GM12872 (cell line): ENCODE results near the gene CHN2.

ENCODE experiments used
- CTCF ChIP-seq: IDR thresholded peaks from 3 replicates; pipeline ENCODE4 v1.5.1; 2011; ENCODE audit warnings: low read depth, mild to moderate bottlenecking, low read length, moderate library complexity; ENCODE audit not compliant: insufficient read depth

Gene CHN2

GRCh38 chr7:29469976-29470557 lies 275.5 kb downstream of the CHN2 start:
- no peak for TF ChIP-seq CTCF

GRCh38 chr7:29471444-29472138 lies 277.0 kb downstream of the CHN2 start:
- TF ChIP-seq CTCF, result no peak

GRCh38 chr7:29476916-29477315 lies 282.3 kb downstream of the CHN2 start:
- no peak for TF ChIP-seq CTCF

GRCh38 chr7:29478226-29478625 lies 283.7 kb downstream of the CHN2 start:
- TF ChIP-seq CTCF, result no peak

- TF ChIP-seq CTCF, result no peak
Measured at GRCh38 chr7:29478687-29479240, 284.2 kb downstream of the CHN2 start.

- no peak for TF ChIP-seq CTCF
Measured at GRCh38 chr7:29479301-29480200, 285.0 kb downstream of the CHN2 start.

GRCh38 chr7:29480451-29480850 lies 285.9 kb downstream of the CHN2 start:
- no peak for TF ChIP-seq CTCF
